Measurements from ENCODE around the gene ARHGAP4.

Gene ARHGAP4

DNA sequence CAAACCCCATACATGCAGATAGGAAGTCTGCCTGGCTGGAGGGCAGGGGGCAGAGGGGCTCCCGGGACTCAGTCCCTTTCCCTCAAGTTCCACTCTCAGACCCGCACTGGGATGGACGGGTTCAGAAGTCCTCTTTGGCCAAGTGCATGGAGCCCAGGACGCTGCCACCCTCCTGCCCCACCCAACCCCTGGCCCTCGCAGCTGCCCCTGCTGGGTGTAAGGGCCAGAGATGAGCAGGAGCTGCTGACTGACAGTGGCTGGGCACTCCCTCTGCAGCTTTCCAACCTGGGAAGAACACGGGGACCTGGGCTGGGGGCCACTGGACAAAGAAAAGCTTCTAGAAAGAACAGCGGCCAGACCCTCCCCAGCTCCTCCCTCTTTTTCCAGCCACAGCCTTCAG is 43.5 kb downstream of the ARHGAP4 start:
- TF ChIP-seq, protein P1, sequence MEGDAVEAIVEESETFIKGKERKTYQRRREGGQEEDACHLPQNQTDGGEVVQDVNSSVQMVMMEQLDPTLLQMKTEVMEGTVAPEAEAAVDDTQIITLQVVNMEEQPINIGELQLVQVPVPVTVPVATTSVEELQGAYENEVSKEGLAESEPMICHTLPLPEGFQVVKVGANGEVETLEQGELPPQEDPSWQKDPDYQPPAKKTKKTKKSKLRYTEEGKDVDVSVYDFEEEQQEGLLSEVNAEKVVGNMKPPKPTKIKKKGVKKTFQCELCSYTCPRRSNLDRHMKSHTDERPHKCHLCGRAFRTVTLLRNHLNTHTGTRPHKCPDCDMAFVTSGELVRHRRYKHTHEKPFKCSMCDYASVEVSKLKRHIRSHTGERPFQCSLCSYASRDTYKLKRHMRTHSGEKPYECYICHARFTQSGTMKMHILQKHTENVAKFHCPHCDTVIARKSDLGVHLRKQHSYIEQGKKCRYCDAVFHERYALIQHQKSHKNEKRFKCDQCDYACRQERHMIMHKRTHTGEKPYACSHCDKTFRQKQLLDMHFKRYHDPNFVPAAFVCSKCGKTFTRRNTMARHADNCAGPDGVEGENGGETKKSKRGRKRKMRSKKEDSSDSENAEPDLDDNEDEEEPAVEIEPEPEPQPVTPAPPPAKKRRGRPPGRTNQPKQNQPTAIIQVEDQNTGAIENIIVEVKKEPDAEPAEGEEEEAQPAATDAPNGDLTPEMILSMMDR (IDR thresholded peaks at IDR 0.05) = no peak
- TF ChIP-seq ZFX (IDR thresholded peaks at IDR 0.05; ENCODE audit: borderline replicate concordance) = no peak
- H3K27ac ChIP-seq = no peak overlapping the region

DNA sequence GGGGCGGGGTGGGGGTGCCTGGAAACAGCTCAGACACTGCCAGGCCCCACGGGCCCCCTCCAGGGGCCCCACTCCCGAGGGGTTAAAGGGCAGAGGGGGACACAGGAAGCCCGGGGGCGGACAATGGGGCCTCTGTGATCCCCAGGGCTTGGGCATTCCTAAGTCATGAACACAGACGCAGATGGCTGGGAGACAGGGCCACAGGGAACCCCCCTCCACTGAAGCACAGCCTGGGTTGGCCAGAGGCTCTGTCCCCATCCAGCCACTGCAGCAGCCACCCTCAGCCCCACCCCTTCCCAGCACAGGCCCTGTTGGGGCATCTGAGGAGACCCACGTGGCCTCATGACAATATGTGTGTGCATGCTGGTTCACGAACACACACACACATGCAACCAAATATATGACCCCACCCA is 44.0 kb downstream of the ARHGAP4 start:
- TF ChIP-seq, protein P1 (IDR thresholded peaks at IDR 0.05) = no peak
- H3K27ac ChIP-seq = no peak overlapping the region

DNA sequence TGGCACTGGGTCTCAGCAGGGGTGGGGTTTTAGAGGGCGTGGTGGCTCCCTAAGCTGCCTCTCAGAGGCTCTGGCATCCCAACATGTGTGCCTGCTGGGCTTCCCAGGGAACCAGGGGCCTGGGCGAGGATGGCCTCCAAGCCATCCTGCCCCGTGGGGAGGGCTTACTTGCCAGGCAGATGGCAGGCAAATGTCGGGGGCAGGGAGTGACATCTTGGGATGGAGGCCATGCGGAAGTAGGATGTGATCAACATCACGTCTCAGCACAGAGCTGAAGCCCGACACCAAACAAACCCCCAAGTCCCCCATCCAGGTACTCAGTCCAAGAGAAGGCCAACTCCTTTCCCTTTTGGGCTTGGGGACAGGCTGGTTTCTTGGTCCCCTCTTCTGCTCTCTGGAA is 44.8 kb downstream of the ARHGAP4 start:
- H3K27ac ChIP-seq = no peak overlapping the region
- TF ChIP-seq, protein P1 (IDR thresholded peaks at IDR 0.05) = no peak
- TF ChIP-seq ZFX (IDR thresholded peaks at IDR 0.05; ENCODE audit: borderline replicate concordance) = no peak

DNA sequence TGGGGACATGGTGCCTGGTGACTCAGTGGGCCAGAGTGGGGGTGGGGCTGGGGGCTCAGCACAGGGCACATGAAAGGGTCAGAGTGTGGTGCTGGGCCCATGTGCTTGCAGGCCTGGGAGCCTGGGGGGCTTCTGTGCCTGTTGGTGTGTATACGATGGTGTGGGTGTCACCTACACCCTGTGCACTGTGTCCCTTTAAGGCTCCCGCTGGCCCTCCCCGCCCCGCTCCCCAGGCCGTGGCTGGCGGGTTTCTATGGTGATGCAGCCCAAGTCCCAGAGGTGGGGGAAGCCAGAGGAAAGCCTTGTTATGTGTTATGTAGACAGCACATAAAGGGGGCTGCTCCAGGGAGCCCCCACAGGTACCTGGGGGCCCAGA is 45.6 kb downstream of the ARHGAP4 start:
- TF ChIP-seq ZFX (IDR thresholded peaks at IDR 0.05; ENCODE audit: borderline replicate concordance) = no peak
- TF ChIP-seq, protein P1 (IDR thresholded peaks at IDR 0.05) = no peak
- H3K27ac ChIP-seq = no peak overlapping the region

DNA sequence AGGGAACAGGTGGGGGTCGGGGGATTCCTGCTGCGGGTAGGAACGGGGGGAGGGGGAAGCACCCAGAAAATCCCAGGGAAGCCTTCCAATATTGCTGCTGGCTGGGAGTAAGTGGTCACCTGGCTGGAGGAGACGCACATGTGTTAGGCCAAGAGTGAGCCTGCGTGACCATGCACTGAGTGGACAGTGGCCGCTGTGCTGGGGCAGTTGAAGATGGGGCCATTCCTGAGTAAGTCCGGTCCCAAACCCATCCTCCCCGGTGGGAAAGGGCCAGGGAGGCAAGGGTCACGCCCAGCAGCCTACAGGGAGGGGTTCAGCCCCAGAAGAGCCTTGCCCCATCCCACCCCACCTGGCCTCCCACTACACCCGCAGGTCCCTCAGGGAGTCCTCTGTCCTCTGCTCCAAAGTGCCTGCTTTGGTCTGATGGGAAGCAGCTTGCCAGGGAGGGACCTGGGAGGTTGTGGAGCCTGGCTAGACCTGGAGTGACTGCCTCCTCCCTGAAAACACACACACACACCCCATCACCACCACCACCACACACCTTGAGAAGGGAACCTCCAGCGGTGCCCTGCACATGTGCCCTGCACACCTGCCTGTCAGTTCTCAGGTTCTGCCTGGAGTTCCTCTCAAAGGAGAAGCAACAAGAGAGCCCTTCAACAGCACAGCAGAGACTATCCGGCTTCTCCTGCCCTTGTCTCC is 46.2 kb downstream of the ARHGAP4 start:
- TF ChIP-seq, protein P1 (IDR thresholded peaks at IDR 0.05) = no peak
- TF ChIP-seq ZFX (IDR thresholded peaks at IDR 0.05; ENCODE audit: borderline replicate concordance) = no peak
- no peak overlapping the region for H3K27ac ChIP-seq

DNA sequence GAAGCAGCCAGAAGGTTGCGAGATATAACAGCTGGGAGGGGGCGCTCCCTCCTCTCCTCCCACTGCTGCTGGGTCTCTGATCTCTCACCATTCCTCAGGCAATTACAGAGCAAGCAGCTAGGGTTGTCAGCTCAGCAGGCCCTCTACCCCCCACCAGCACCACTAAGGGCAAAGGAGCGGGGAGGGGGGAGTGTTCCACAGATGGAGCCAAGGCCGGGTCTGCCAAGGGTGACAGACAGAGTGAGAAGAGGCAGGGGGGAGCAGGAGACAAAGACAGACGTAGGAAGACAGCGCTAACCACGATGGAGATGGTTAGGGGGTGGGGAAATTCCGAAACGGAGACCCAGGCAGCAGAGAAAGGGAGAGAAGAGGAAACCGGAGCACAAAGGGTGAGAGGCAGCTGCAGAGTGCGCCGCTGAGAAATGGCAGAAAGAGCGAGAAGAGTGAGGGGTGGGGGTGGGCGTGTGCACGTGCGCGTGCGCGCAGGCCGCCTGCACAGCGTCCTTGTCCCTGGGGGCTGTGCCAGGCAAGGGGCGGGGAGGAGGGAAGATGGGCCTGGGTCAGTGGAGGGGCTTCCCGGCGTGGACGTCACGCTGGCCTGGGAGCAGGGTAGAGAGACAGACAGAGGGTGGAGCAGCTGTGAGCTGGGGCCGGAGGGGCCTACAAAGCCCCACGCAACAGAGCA is 47.0 kb downstream of the ARHGAP4 start:
- no peak for TF ChIP-seq ZFX (IDR thresholded peaks at IDR 0.05; ENCODE audit: borderline replicate concordance)
- TF ChIP-seq, protein P1 (IDR thresholded peaks at IDR 0.05) = no peak
- no peak overlapping the region for H3K27ac ChIP-seq

DNA sequence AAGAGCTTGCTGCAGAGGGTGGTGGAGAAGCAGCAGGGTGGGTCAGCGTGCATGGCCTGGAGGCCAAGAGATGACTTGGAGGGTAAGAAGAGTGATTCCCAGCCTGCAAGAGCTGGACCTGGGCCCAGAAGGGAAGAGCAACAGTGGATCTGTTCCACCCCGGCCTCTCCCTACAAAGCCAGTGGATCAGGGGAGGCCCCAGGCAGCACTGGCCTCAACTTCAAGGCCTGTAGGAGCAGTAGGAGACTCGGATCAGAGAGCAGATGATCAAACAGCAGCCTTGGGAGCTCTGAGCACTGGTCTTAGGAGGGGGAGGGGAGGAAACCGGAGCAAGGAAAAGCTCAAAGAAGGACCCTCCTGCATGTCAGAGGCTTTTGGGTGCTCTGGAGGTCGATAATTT is 47.7 kb downstream of the ARHGAP4 start:
- no peak overlapping the region for H3K27ac ChIP-seq
- no peak for TF ChIP-seq ZFX (IDR thresholded peaks at IDR 0.05; ENCODE audit: borderline replicate concordance)
- TF ChIP-seq, protein P1 (IDR thresholded peaks at IDR 0.05) = no peak
